SK-N-SH (cell line): Measurements from ENCODE around the gene NGF. TPM values are rescaled to one million over a fixed set of nuclear protein-coding genes. Genes with fewer than 3 reads are reported as not detected.

Source experiments
- CTCF ChIA-PET: fragments of 300-600, 350-600 bp; formaldehyde crosslinking; extraction: SDS; loops from one replicate; lab custom pipeline; 2021; lab: Yijun Ruan, JAX
- POLR2A ChIA-PET: fragments of 350-600 bp; sonication (Branson Sonifier 250); formaldehyde crosslinking; extraction: SDS; loops from one replicate; lab custom pipeline; 2020; ENCODE audit warnings: antibody characterized with exemption, inconsistent platforms; lab: Yijun Ruan, JAX
- DNase-seq: peaks from one replicate; pipeline ENCODE4 v3.0.0; 2012
- H2AFZ ChIP-seq: fragments of 200-600 bp; sonication (generic); 2 replicates; pipeline ENCODE4 v1.8.1; 2016; ENCODE audit warnings: antibody characterized with exemption, mild to moderate bottlenecking, low read depth
- H3F3A ChIP-seq: fragments of 200-600 bp; sonication (generic); replicated peaks from 2 replicates; pipeline ENCODE3; 2016; ENCODE audit warnings: antibody characterized with exemption, mild to moderate bottlenecking; ENCODE audit not compliant: insufficient read depth
- H3K27ac ChIP-seq, 2 experiments: fragments of 200-500 bp in 1 of 2; fragments of 200-600 bp in 1 of 2; sonication (Bioruptor generic) in 1 of 2; sonication (generic), shearing (Covaris generic) in 1 of 2; 2 replicates each; pipeline versions ENCODE4 v1.5.1 to v1.6.1; 2014 to 2016; ENCODE audit warnings: low read depth in 2 of 2, inconsistent platforms in 1 of 2, low read length in 1 of 2, mild to moderate bottlenecking in 1 of 2, mixed read lengths in 1 of 2
- H3K27me3 ChIP-seq: fragments of 200-600 bp; sonication (generic), shearing (Covaris generic); 2 replicates; pipeline ENCODE4 v1.6.1; 2016; ENCODE audit warnings: mixed run types; ENCODE audit not compliant: insufficient read depth
- H3K36me3 ChIP-seq, 2 experiments: fragments of 200-500 bp in 1 of 2; fragments of 200-600 bp in 1 of 2; sonication (Bioruptor generic) in 1 of 2; sonication (generic) in 1 of 2; replicated peaks in 1 of 2; 2 replicates each; pipeline versions ENCODE3 to v1.5.1; 2014 to 2016; ENCODE audit warnings: low read length in 1 of 2, mild to moderate bottlenecking in 1 of 2; ENCODE audit not compliant: insufficient read depth in 2 of 2, control insufficient read depth in 1 of 2
- H3K4me1 ChIP-seq, 2 experiments: fragments of 200-500 bp in 1 of 2; fragments of 200-600 bp in 1 of 2; sonication (Bioruptor generic) in 1 of 2; sonication (generic), shearing (Covaris generic) in 1 of 2; 2 replicates each; pipeline versions ENCODE4 v1.5.1 to v1.6.1; 2014 to 2016; ENCODE audit warnings: low read depth in 1 of 2, low read length in 1 of 2, mixed run types in 1 of 2; ENCODE audit not compliant: insufficient read depth in 2 of 2, control insufficient read depth in 1 of 2
- H3K4me2 ChIP-seq: fragments of 200-600 bp; sonication (generic), shearing (Covaris generic); 2 replicates; pipeline ENCODE4 v1.6.1; 2017; ENCODE audit warnings: mixed run types
- H3K4me3 ChIP-seq, 2 experiments: fragments of 200-500 bp in 1 of 2; fragments of 200-600 bp in 1 of 2; sonication (Bioruptor generic) in 1 of 2; sonication (generic), shearing (Covaris generic) in 1 of 2; 2 replicates each; pipeline versions ENCODE4 v1.5.1 to v1.8.1; 2014 to 2016; ENCODE audit warnings: low read depth in 2 of 2, inconsistent platforms in 1 of 2, low read length in 1 of 2, mild to moderate bottlenecking in 1 of 2, mixed read lengths in 1 of 2, moderate library complexity in 1 of 2
- H3K79me2 ChIP-seq: fragments of 200-600 bp; sonication (generic); 2 replicates; pipeline ENCODE4 v1.8.1; 2017; ENCODE audit warnings: mild to moderate bottlenecking; ENCODE audit not compliant: insufficient read depth
- H3K9ac ChIP-seq: fragments of 200-600 bp; sonication (generic); 2 replicates; pipeline ENCODE4 v1.6.1; 2017; ENCODE audit warnings: mixed run types
- H3K9me2 ChIP-seq: fragments of 200-600 bp; sonication (generic); 2 replicates; pipeline ENCODE4 v1.6.1; 2017; ENCODE audit warnings: mixed run types
- H3K9me3 ChIP-seq: fragments of 200-600 bp; sonication (generic); 2 replicates; pipeline ENCODE4 v1.6.1; 2017; ENCODE audit warnings: mixed run types, mild to moderate bottlenecking, moderate library complexity
- H4K20me1 ChIP-seq: fragments of 200-600 bp; sonication (generic); 2 replicates; pipeline ENCODE4 v1.6.1; 2017; ENCODE audit warnings: mild to moderate bottlenecking, mixed run types; ENCODE audit not compliant: insufficient read depth
- CHD2 ChIP-seq: fragments of 150-350 bp; IDR thresholded peaks from 2 replicates; pipeline ENCODE4 v1.6.1; 2018; ENCODE audit warnings: low read length; ENCODE audit not compliant: partially characterized antibody
- EP300 ChIP-seq, 2 experiments: IDR thresholded peaks; 2 replicates each; pipeline versions ENCODE4 v1.4.0 to v1.6.1; 2012; ENCODE audit warnings: borderline replicate concordance in 1 of 2, low read depth in 1 of 2, low read length in 1 of 2
- FOXJ3 ChIP-seq: sonication (generic); formaldehyde crosslinking; IDR thresholded peaks from 2 replicates; pipeline ENCODE4 v1.5.1; 2020; ENCODE audit warnings: mild to moderate bottlenecking, missing genetic modification reagents
- GATA2 ChIP-seq: sonication (generic); formaldehyde crosslinking; IDR thresholded peaks from 2 replicates; pipeline ENCODE4 v1.5.0; 2020; ENCODE audit warnings: mild to moderate bottlenecking, missing genetic modification reagents
- PBX3 ChIP-seq: IDR thresholded peaks from 2 replicates; pipeline ENCODE4; 2012
- POLR2AphosphoS5 ChIP-seq: IDR thresholded peaks from 2 replicates; pipeline ENCODE4 v1.6.1; 2012; ENCODE audit warnings: low read depth, low read length
- RAD21 ChIP-seq: IDR thresholded peaks from 2 replicates; pipeline ENCODE4 v1.6.1; 2012; ENCODE audit warnings: mild to moderate bottlenecking, low read length
- RCOR1 ChIP-seq: fragments of 150-350 bp; IDR thresholded peaks from 2 replicates; pipeline ENCODE4 v1.6.1; 2017; ENCODE audit warnings: antibody characterized with exemption, low read length
- SMC3 ChIP-seq: IDR thresholded peaks from 2 replicates; pipeline ENCODE4 v1.6.1; 2012; ENCODE audit warnings: low read depth, low read length, improper control_type of control experiment
- TCF12 ChIP-seq: IDR thresholded peaks from 2 replicates; pipeline ENCODE4 v1.4.0; 2012
- USF1 ChIP-seq: IDR thresholded peaks from 2 replicates; pipeline ENCODE4 v1.4.0; 2012; ENCODE audit warnings: low read depth, borderline replicate concordance
- ZBTB33 ChIP-seq: IDR thresholded peaks from 2 replicates; pipeline ENCODE4 v1.4.0; 2012; ENCODE audit warnings: low read depth, borderline replicate concordance
- WGBS: methylation state at CpG from one replicate; pipeline ENCODE4 v1.1.6; 2017; ENCODE audit warnings: low lambda C conversion rate; 5-methylcytosine and 5-hydroxymethylcytosine counted together
- polyA plus RNA-seq, 3 experiments: library from polyadenylated mRNA; depleted of rRNA; stranded (reverse); fragments of >200 nt; gene quantifications; 2 replicates each; pipeline ENCODE4 v1.2.3, GENCODE V29; 2012

The NGF gene
- polyA plus RNA-seq, 1 of the 3 experiments (the other 2 are of a cell fraction), result 75.8 TPM

GRCh38 chr1:115364780-115365155, 26.7 kb upstream of the NGF start:
- peak overlapping the region; percentile 61 to 94; a peak in 3 of 4 replicates for H3K27ac ChIP-seq
- H3K9ac ChIP-seq, result no peak overlapping the region
- no peaks in the 10 kb centered on the region for H3K79me2 ChIP-seq
- no peaks in the 10 kb centered on the region for H3K27me3 ChIP-seq
- DNase-seq, result peak; percentile 78
- CTCF ChIA-PET, result interaction anchor here (1.1 to 4.2 kb wide), 9 partner anchors 10 to 226 kb away, joined by 3 to 26 read pairs (median 5); partner anchors contain the start of gene NGF
- WGBS, result 41% methylated on average over 2 of the region's 2 CpGs
- H3F3A ChIP-seq, result no peaks in the 10 kb centered on the region
- POLR2A ChIA-PET, result no interaction called here
- peaks cover 10 to 27% of the 10 kb centered on the region in 2 experiments; a peak in 3 of 4 replicates for H3K4me1 ChIP-seq
- H3K4me3 ChIP-seq, result no peak overlapping the region
- no peak for TF ChIP-seq SMC3
- TF ChIP-seq RCOR1, result peak; percentile 82
- peak; percentile 16; the same call in 1 of the 2 replicates for TF ChIP-seq PBX3
- peak in 1 of 2 experiments; percentile 83; a peak in 2 of 4 replicates for TF ChIP-seq EP300 (IDR thresholded peaks at IDR 0.05; ENCODE audit: borderline replicate concordance in 1 of 2, low read depth in 1 of 2, low read length in 1 of 2)
- peak; percentile 40; the same call in 1 of the 2 replicates for TF ChIP-seq USF1
- peak; percentile 54; the same call in 1 of the 2 replicates for TF ChIP-seq GATA2 (CRISPR knock-in tag)
- no peak for TF ChIP-seq POLR2AphosphoS5
- 0 out of 2 replicates have a peak, but pooled peaks have one; percentile 11 for TF ChIP-seq RAD21
- peak; percentile 71; the same call in 1 of the 2 replicates for TF ChIP-seq FOXJ3 (CRISPR knock-in tag)
- peak; percentile 63 for TF ChIP-seq CHD2
- TF ChIP-seq ZBTB33, result no peak
- TF ChIP-seq TCF12, result peak; percentile 52; the same call in 1 of the 2 replicates
- TF ChIP-seq, all 33 proteins: peak for 9
- Histone ChIP-seq H3K36me3 (no peaks in the 10 kb centered on the region), H3K4me2 (peak overlapping the region; percentile 63; the same call in 1 of the 2 replicates), H3K9me2 (no peaks in the 10 kb centered on the region), H3K9me3 (no peaks in the 10 kb centered on the region), H4K20me1 (no peaks in the 10 kb centered on the region), H2AFZ (0 out of 2 replicates have a peak overlapping the region, but pooled peaks have one; percentile 29)
